BJ (cell line): ENCODE data around the gene ENC1. TPM values are rescaled to one million over a fixed set of nuclear protein-coding genes. Genes with fewer than 3 reads are reported as not detected.
A peak's percentile ranks its signal among the peaks of the same experiment; 100 is the strongest.
"Not testable (repeated sequence)": the region's sequence is repeated elsewhere in the genome, so short reads cannot be mapped to it uniquely, and the experiment has no call there.

Source experiments
- CTCF ChIA-PET: fragments of 350-600 bp; formaldehyde crosslinking; extraction: SDS; loops from one replicate; lab custom pipeline; 2021; ENCODE audit warnings: antibody characterized with exemption, inconsistent platforms; lab: Yijun Ruan, JAX
- POLR2A ChIA-PET: fragments of 300-600 bp; sonication (Branson Sonifier 250); formaldehyde crosslinking; extraction: SDS; loops from one replicate; lab custom pipeline; 2021; ENCODE audit warnings: antibody characterized with exemption; lab: Charles Lee
- DNase-seq: peaks from one replicate; pipeline ENCODE4 v3.0.0-alpha.2; 2011; ENCODE audit warnings: low read depth
- H3K27me3 ChIP-seq: 2 replicates; pipeline ENCODE4 v1.6.0; 2011; ENCODE audit warnings: low read length; ENCODE audit not compliant: control insufficient read depth, insufficient read depth
- H3K36me3 ChIP-seq: 2 replicates; pipeline ENCODE4 v1.5.1; 2011; ENCODE audit warnings: low read length; ENCODE audit not compliant: control insufficient read depth, insufficient read depth
- H3K4me3 ChIP-seq: 2 replicates; pipeline ENCODE4 v1.5.1; 2011; ENCODE audit warnings: low read depth, mild to moderate bottlenecking, control low read depth, low read length
- CTCF ChIP-seq: IDR thresholded peaks from 2 replicates; pipeline ENCODE4 v1.5.1; 2011; ENCODE audit warnings: low read depth, mild to moderate bottlenecking, control low read depth, inconsistent platforms, low read length, moderate library complexity; ENCODE audit not compliant: insufficient read depth
- polyA plus RNA-seq: library from polyadenylated mRNA; depleted of rRNA; stranded (reverse); fragments of >200 nt; gene quantifications from 2 replicates; pipeline ENCODE4 v1.2.3, GENCODE V29; 2011

The ENC1 gene
- polyA plus RNA-seq, 1 experiment: 34.1 TPM

- ChIA-PET CTCF (no interaction called here), POLR2A (no interaction called here)
- no peak for TF ChIP-seq CTCF
- Histone ChIP-seq H3K36me3 (no peaks in the 10 kb centered on the region), H3K27me3 (no peaks in the 10 kb centered on the region), H3K4me3 (no peak overlapping the region)
- no peak for DNase-seq
Observed at GRCh38 chr5:74679966-74680365, 39.4 kb upstream of the ENC1 start.

- POLR2A ChIA-PET, H3K4me3 ChIP-seq, CTCF ChIA-PET, DNase-seq, H3K36me3 ChIP-seq, H3K27me3 ChIP-seq: not testable (repeated sequence)
Observed at GRCh38 chr5:74679300-74679699, 38.8 kb upstream of the ENC1 start.

GRCh38 chr5:74678123-74678522 is 37.6 kb upstream of the ENC1 start:
- CTCF ChIA-PET, H3K4me3 ChIP-seq, H3K27me3 ChIP-seq, POLR2A ChIA-PET, H3K36me3 ChIP-seq, DNase-seq: not testable (repeated sequence)

GRCh38 chr5:74676466-74676865 is 35.9 kb upstream of the ENC1 start:
- CTCF ChIA-PET: interaction anchor here (0.7 kb wide), 1 partner anchor 767 kb away, joined by 3 read pairs; no protein-coding TSS in a partner anchor

GRCh38 chr5:74673011-74673790 is 32.7 kb upstream of the ENC1 start:
- TF ChIP-seq CTCF: peak; percentile 45
- no peak overlapping the region for H3K4me3 ChIP-seq
- ChIA-PET CTCF (interaction anchor here (0.7 to 3.0 kb wide), 20 partner anchors 9 to 1583 kb away, joined by 3 to 48 read pairs (median 4); partner anchors contain the start of genes ANKRD31, GFM2, HEXB and NSA2), POLR2A (no interaction called here)
- no peaks in the 10 kb centered on the region for H3K36me3 ChIP-seq
- H3K27me3 ChIP-seq: peaks cover 3% of the 10 kb centered on the region; the same call in 1 of the 2 replicates
- no peak for DNase-seq

More at GRCh38 chr5:74676466-74676865, 35.9 kb upstream of the ENC1 start:
- not testable (repeated sequence) for H3K4me3 ChIP-seq, H3K36me3 ChIP-seq, H3K27me3 ChIP-seq, DNase-seq
- POLR2A ChIA-PET: interaction anchor here (0.6 kb wide), 1 partner anchor 1553 kb away, joined by 3 read pairs; no protein-coding TSS in a partner anchor

- Histone ChIP-seq H3K4me3 (no peak overlapping the region), H3K27me3 (peaks cover 3% of the 10 kb centered on the region; the same call in 1 of the 2 replicates), H3K36me3 (no peaks in the 10 kb centered on the region)
- POLR2A ChIA-PET: no interaction called here
- no peak for TF ChIP-seq CTCF
- CTCF ChIA-PET: interaction anchor here (0.9 to 3.0 kb wide), 7 partner anchors 13 to 1009 kb away, joined by 3 to 48 read pairs (median 3); partner anchors contain the start of genes GFM2, HEXB and NSA2
- DNase-seq: no peak
Observed at GRCh38 chr5:74672215-74672877, 31.8 kb upstream of the ENC1 start.
